Esophagus squamous epithelium (tissue), 4 donors: ENCODE measurements around the gene UNKL.

ENCODE experiments used
- POLR2A ChIP-seq, 4 donors: fragments of 450-650 bp; IDR thresholded peaks; one replicate each; pipeline ENCODE4 v1.6.1; 2017; ENCODE audit warnings: antibody characterized with exemption in 4 of 4, mild to moderate bottlenecking in 4 of 4, moderate library complexity in 3 of 4
- TF ChIP-seq, protein P1 (sequence below), 6 experiments: fragments of 450-650 bp in 4 of 6; fragments of 200-600 bp in 2 of 6; sonication (generic) in 2 of 6; IDR thresholded peaks; one replicate each; pipeline ENCODE4 v1.5.1; 2016 to 2019; ENCODE audit warnings: antibody characterized with exemption in 6 of 6, mild to moderate bottlenecking in 4 of 6, moderate library complexity in 4 of 6

DNA sequence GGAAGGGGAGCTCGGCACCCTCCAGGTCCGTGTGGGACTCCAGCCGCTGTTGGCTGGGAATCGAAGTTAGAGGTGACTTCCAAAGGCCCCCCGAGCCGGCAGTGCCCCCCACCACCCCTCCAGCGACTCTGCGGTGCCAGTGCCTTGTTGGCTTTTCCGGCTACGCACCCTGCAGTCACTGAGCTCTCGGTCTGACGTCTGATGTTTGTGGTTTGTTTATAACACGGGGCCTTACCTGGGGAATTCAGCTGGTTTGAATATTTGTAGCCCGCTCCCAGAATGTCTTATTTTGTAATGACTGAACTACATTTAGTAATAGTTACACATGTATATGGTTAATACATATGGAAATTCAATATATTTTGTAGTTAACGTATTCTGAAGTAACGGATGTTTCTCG, 88.1 kb downstream of the UNKL start:
- no peak for TF ChIP-seq POLR2A (IDR thresholded peaks at IDR 0.05)
- TF ChIP-seq, protein P1, sequence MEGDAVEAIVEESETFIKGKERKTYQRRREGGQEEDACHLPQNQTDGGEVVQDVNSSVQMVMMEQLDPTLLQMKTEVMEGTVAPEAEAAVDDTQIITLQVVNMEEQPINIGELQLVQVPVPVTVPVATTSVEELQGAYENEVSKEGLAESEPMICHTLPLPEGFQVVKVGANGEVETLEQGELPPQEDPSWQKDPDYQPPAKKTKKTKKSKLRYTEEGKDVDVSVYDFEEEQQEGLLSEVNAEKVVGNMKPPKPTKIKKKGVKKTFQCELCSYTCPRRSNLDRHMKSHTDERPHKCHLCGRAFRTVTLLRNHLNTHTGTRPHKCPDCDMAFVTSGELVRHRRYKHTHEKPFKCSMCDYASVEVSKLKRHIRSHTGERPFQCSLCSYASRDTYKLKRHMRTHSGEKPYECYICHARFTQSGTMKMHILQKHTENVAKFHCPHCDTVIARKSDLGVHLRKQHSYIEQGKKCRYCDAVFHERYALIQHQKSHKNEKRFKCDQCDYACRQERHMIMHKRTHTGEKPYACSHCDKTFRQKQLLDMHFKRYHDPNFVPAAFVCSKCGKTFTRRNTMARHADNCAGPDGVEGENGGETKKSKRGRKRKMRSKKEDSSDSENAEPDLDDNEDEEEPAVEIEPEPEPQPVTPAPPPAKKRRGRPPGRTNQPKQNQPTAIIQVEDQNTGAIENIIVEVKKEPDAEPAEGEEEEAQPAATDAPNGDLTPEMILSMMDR (IDR thresholded peaks at IDR 0.05) = no peak
